GM06990 (cell line): ENCODE data around the gene PDAP1.

Experiments
- DNase-seq: peaks from one replicate; pipeline ENCODE4 v3.0.0-alpha.2; 2011; ENCODE audit not compliant: insufficient read length; ENCODE audit errors: extremely low read depth
- H3K27me3 ChIP-seq: replicated peaks from 2 replicates; pipeline ENCODE4 v1.6.0; 2011; ENCODE audit warnings: low read length; ENCODE audit not compliant: control insufficient read depth, insufficient read depth
- H3K36me3 ChIP-seq: 2 replicates; pipeline ENCODE4 v1.5.1; 2011; ENCODE audit warnings: low read length; ENCODE audit not compliant: control insufficient read depth, insufficient read depth
- H3K4me3 ChIP-seq: replicated peaks from 2 replicates; pipeline ENCODE4 v1.5.1; 2011; ENCODE audit warnings: low read depth, mild to moderate bottlenecking, control low read depth, low read length
- TF ChIP-seq, protein P1 (sequence below): IDR thresholded peaks from 2 replicates; pipeline ENCODE4 v1.5.1; 2011; ENCODE audit warnings: low read length, control low read depth, mild to moderate bottlenecking, inconsistent platforms; ENCODE audit not compliant: insufficient read depth, poor library complexity, severe bottlenecking

PDAP1 gene

GRCh38 chr7:99429756-99430155 lies 21.4 kb upstream of the PDAP1 start:
- Histone ChIP-seq H3K4me3 (no peak overlapping the region), H3K36me3 (peaks cover 29% of the 10 kb centered on the region), H3K27me3 (no peaks in the 10 kb centered on the region)
- no peak for DNase-seq
- TF ChIP-seq, protein P1, sequence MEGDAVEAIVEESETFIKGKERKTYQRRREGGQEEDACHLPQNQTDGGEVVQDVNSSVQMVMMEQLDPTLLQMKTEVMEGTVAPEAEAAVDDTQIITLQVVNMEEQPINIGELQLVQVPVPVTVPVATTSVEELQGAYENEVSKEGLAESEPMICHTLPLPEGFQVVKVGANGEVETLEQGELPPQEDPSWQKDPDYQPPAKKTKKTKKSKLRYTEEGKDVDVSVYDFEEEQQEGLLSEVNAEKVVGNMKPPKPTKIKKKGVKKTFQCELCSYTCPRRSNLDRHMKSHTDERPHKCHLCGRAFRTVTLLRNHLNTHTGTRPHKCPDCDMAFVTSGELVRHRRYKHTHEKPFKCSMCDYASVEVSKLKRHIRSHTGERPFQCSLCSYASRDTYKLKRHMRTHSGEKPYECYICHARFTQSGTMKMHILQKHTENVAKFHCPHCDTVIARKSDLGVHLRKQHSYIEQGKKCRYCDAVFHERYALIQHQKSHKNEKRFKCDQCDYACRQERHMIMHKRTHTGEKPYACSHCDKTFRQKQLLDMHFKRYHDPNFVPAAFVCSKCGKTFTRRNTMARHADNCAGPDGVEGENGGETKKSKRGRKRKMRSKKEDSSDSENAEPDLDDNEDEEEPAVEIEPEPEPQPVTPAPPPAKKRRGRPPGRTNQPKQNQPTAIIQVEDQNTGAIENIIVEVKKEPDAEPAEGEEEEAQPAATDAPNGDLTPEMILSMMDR: no peak

- Histone ChIP-seq H3K36me3 (peaks cover 31% of the 10 kb centered on the region), H3K4me3 (no peak overlapping the region), H3K27me3 (no peaks in the 10 kb centered on the region)
- TF ChIP-seq, protein P1: no peak
- DNase-seq: no peak
Measured at GRCh38 chr7:99428972-99429566, 20.7 kb upstream of the PDAP1 start.

DNA sequence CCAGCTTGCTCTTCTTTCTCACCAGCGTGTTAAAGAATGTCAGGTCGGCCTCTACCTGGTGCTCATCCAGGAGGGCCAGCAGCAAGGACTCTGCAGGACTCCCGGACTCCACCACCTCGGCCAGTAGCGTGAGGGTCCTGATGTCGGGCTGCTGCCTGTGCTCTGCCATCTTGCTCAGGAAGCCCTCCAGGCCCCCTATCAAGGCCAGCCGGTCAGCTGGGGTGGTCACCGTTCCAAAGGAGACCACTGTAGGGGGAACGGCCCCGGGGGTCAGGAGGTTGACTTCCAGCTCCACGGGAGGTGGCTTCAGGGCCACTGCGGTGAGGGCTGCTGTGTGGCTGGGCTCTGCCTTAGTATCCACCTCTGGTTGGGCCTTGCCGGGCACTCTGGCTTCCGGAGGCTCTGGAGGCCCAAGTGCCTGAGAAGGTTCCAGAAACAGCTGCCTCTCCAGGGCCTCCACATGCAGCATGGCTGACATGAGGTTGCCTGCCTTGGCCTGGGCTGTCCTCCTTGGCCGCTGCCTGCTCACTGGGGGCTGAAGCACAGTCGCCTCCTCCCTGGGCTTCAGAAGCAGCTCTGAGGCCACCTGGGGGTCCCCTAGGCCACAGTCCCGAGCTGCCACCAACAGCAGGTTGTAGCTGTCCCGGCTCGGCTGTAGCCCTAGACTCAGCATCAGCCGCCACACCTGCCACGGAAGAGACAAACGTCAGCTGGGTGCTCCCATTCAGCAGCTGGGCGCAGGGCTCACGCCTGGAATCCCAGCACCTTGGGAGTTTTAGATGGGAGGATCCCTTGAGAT lies 16.7 kb upstream of the PDAP1 start:
- peaks cover 25% of the 10 kb centered on the region for H3K36me3 ChIP-seq
- TF ChIP-seq, protein P1: no peak
- H3K27me3 ChIP-seq: no peaks in the 10 kb centered on the region
- no peak overlapping the region for H3K4me3 ChIP-seq
- DNase-seq: no peak

- TF ChIP-seq, protein P1: no peak
- Histone ChIP-seq H3K4me3 (no peak overlapping the region), H3K27me3 (no peaks in the 10 kb centered on the region), H3K36me3 (peaks cover 26% of the 10 kb centered on the region)
- no peak for DNase-seq
Measured at GRCh38 chr7:99422625-99423024, 14.2 kb upstream of the PDAP1 start.

GRCh38 chr7:99422186-99422585 lies 13.8 kb upstream of the PDAP1 start:
- TF ChIP-seq, protein P1: no peak
- H3K27me3 ChIP-seq: no peaks in the 10 kb centered on the region
- no peak for DNase-seq
- peaks cover 31% of the 10 kb centered on the region for H3K36me3 ChIP-seq
- H3K4me3 ChIP-seq: no peak overlapping the region
